ENCODE results near the gene P2RY4.
"Not testable (repeated sequence)": the region's sequence is repeated elsewhere in the genome, so short reads cannot be mapped to it uniquely, and the experiment has no call there.

Gene P2RY4

DNA sequence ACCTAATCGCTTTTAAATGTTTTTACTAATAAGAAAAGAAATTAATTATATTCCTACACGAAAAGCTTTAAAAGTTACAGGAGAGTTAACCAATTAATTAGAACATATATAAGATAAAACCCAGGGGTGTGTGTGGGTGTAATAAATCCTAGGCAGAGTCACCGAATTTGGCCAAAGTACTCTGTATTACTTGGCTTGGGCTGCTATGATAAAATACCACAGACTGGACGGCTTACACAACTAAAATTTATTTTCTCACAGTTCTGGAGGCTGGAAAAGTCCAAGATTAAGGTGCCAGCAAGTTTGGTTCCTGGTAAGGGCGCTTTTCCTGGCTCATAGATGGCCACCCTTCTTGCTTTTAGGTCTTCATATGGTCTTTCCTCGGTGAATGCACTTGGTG is 15.1 kb downstream of the P2RY4 start:
- DNase-seq (ENCODE audit: low read depth in 1 of 2, low spot score in 1 of 2), result no peak

DNA sequence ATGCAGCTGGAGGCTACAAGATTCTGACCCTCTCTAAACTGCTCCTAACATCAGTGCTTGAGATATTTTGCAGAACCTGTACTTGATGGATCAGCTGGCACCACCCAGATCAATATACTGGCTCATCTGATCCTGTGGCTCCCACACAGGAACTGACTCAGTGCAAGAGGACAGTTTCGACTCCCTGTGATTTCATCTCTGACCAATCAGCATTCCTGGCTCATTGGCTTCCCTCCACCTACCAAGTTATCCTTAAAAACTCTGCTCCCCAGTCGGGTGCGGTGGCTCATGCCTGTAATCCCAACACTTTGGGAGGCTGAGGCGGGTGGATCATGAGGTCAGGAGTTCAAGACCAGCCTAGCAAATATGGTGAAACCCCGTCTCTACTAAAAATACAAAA is 16.4 kb downstream of the P2RY4 start:
- DNase-seq (ENCODE audit: low read depth in 1 of 2, low spot score in 1 of 2), result not testable (repeated sequence)

DNA sequence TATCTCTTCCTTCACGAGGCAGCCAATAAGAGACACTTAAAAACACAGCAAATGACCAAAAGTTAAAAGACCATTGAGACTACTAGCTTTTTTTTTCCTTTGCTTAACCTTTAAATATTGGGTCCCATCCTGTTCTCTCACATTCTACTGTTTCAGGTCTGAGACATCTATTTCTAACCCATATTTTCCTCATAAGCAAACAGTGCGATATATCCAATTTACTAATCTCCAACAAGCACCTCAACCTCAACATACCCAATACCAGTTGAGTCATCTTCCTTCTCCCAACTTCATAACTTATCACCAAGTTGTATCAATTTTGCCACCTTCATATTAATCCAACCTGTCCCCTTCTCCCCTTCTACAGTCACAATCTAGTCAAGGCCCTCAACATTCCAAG is 18.5 kb downstream of the P2RY4 start:
- no peak for DNase-seq (ENCODE audit: low read depth in 1 of 2, low spot score in 1 of 2)

DNA sequence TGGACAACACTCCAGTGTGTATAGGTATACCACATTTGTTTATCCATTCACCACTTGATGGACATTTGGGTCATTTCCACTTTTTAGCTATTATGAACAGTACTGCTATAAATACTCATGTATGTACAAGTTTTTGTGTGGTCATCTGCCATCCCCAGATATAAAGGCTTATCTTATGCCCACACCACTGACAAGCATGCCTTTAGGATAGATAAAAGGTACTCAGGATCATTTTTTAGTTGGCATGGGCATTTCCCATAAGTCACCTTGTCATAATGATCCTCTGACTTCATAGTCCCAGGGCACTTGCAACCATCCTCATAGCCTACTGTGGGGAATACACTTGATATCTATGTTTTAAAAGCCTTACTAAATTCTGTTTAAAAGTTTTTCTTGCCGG is 19.3 kb downstream of the P2RY4 start:
- DNase-seq (ENCODE audit: low read depth in 1 of 2, low spot score in 1 of 2), result no peak

- no peak for DNase-seq (ENCODE audit: low read depth in 1 of 2, low spot score in 1 of 2)
Measured at GRCh38 chrX:70234355-70234754, 25.6 kb downstream of the P2RY4 start, which contains the start of gene AWAT1. TSS of gene AWAT1 (plus strand) at chrX:70234655. CDS start at chrX:70234696, 41 bp downstream.

DNA sequence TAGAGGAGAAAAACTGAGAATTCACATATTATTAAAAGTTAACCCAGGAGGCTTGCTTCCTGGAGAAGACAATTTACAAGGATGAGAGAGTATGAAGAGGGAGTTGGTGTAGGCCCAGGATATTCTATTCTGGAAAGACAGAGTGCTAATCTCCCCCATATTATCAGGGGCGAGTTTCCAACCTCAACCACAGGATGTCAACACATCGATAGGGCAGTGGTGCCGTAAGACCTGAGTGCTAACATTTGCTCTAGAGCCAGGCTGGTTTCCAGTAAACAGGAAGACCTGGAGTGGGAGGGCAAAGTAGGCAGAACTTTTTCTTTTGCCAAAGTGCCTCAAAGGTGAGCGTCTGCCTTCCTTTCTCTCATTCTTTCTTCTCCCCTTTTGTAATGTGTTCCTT is 28.3 kb downstream of the P2RY4 start:
- DNase-seq (ENCODE audit: low read depth in 1 of 2, low spot score in 1 of 2), result no peak

DNA sequence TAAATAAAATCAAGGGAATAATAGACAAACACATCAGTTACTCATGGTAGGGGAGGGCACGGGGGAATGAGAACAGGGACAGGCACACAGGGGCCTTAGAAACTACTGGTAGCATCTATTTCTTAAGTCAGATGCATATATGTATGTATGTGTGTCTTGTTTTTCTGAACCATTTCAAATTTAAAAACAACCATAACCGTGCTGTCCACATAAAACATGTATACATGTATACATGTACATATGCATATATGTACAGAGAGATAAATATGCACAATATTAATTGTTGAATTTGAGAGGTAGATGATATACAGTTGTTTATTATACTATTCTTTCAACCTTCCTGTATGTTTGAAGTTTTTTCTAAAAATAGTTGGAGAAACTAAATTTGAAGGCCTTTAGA is 33.3 kb downstream of the P2RY4 start:
- DNase-seq (ENCODE audit: low read depth in 1 of 2, low spot score in 1 of 2), result no peak

DNA sequence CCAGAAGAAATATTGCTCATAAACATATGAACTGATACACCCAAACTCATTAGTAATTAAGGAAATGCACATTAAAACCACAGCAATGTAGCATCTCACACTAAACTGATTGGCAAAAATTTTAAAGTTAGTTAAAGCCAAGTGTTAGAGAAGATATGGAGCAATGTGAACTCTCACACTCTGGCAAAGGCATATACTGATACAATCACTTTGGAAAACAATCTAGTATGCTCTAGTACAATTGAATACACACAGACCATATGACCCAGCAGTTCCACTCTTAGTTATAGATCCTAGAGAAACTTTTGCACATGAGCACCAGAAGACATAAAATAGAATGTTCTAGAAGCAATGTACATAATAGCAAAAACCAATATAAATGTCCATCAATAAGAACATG is 34.0 kb downstream of the P2RY4 start:
- no peak for DNase-seq (ENCODE audit: low read depth in 1 of 2, low spot score in 1 of 2)

- DNase-seq (ENCODE audit: low read depth in 1 of 2, low spot score in 1 of 2), result no peak
Measured at GRCh38 chrX:70219938-70220764, 39.9 kb downstream of the P2RY4 start.

GRCh38 chrX:70209570-70209969 is 50.4 kb downstream of the P2RY4 start:
- DNase-seq (ENCODE audit: low read depth in 1 of 2, low spot score in 1 of 2), result not testable (repeated sequence)

GRCh38 chrX:70208479-70208878 is 51.5 kb downstream of the P2RY4 start:
- DNase-seq (ENCODE audit: low read depth in 1 of 2, low spot score in 1 of 2), result no peak

Measured in stimulated activated CD4-positive, alpha-beta T cell treated with anti-CD3 and anti-CD28 coated beads, Interleukin-15, amount 100 ng/mL, for 1 hour (primary cell).